GM19372 (cell line): ENCODE data around the gene KDELR1.
A peak's percentile ranks its signal among the peaks of the same experiment; 100 is the strongest.
"Not testable (repeated sequence)": the region's sequence is repeated elsewhere in the genome, so short reads cannot be mapped to it uniquely, and the experiment has no call there.

Source experiments
- ATAC-seq: cut with Tn5 transposase; IDR thresholded peaks from one replicate; pipeline ENCODE4 v1.9.1; 2021; ENCODE audit warnings: mild to moderate bottlenecking, low read depth, moderate library complexity; ENCODE audit not compliant: unreplicated experiment

KDELR1 gene

GRCh38 chr19:48398102-48398374 lies 6.7 kb upstream of the KDELR1 start:
- ATAC-seq, result no peak

DNA sequence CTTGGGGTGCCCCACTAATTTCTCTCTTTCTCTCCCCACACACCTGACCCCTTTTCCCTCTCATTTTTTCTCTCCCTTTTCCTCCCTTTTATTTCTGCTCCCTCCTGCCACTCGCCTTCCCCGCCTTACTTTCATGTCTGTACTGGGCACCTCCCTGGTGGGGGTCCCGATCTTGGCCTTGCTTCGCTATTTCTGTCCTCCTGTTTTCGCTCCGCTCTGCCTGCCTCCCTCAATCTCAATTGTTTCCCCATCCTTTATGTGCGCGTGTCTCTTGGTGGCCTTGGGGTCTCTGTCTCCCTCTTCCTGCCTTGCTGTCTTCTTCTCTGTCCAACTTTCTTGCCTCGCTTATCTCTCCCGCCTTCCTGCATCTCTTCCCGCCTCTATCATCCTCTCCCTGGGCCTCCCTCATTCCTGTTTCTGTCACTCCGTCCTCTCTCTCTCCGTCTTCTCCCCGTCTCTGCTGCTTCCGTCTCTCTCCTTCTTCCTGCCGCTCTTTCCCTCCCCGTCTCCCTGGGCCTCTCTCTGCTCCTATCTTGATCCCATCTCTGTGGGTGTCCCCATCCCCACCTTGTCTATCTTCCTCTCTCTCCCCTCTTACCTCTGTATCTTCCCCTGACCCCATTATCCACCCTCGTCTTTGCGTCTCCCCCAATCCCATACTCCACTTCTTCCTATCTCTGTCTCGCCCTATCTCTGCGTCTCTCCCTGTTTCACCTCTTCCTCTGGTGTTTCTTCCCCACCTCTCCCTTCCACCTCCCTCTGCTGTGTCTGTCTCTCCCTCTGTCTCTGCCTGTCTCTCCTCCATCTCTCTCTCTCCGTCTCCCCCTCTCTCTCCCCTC lies 6.1 kb upstream of the KDELR1 start:
- no peak for ATAC-seq

DNA sequence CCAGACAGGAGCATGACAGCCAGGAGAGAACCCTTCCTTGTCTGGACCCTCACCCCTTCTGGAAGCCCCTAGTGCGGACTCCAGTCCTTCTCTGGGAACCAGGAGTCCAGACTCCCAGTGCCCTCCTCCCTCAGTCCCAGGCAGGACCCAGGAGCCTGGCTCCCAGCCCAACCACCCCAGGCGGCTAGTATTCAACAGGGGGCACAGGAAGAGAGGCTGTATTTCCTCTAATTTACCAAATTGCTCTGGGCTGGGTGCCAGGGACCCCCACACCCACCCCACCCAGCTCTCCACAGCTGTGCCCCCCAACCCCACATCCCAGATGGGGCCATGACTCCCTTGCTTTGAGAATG lies 5.4 kb upstream of the KDELR1 start:
- no peak for ATAC-seq

GRCh38 chr19:48396016-48396823 lies 4.9 kb upstream of the KDELR1 start:
- ATAC-seq, result no peak

- no peak for ATAC-seq
These were observed 4.1 kb upstream of the KDELR1 start for GRCh38 chr19:48395499-48395898.

DNA sequence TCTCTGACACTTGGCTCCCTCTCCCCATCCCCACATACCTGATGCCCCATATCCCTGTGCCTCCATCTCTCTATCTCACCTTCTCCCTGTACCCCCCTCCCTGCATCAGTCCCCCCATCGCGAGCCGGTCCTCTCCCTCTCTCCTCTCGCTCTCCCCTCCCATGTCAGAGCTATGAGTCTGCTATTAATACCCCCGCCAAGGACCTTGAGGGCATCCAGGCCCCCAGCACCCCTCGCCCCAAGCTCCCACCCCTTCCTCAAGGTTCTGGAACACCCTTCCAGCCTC lies 3.8 kb upstream of the KDELR1 start:
- no peak for ATAC-seq

DNA sequence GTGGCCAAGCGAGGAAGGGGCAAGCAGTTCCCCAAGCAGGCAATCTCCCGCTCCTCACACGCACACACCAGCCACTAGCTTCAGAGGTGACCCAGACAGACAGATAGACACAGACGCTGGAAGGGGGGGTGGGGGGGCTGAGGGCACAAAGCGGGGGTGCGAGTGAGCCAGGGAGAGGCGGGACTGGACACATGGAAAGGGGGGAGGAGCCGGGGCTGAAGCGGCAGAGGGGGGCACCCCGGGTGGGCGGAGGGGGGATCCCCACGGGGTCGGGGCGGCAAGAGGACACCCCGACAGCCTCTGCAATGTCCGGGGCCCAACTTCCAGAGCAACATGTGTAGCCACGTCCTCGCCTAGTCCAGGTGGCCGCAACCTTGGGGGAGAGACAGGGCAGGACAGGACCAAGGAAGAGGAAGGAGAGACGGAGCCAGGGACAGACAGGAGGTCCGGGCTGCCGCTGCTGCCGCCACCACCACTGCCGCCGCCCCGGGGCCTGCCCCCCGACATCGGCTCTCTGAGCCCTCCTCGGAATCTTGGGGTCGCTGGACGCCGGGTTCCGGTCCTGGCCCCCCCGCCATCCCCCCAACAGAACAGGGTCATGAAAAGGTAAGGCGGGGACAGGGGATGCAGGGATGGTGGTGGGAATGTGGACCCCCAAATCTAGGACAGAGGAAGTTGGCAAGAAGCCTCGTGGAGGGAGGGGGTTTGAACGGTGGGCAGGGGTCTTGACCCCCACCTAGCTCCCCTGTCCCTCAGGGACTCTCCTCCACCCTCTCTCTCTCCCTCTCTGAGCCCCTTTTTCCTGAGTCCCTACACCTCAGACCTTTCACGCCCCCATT lies 3.2 kb upstream of the KDELR1 start:
- no peak for ATAC-seq

- no peak for ATAC-seq
These were observed 2.4 kb upstream of the KDELR1 start, which contains the start of gene GRIN2D for GRCh38 chr19:48393559-48394330. Gene GRIN2D (plus strand): TSS chr19:48393668. CDS start chr19:48398393, 4,725 bp downstream.

- no peak for ATAC-seq
These were observed 1.7 kb upstream of the KDELR1 start for GRCh38 chr19:48392860-48393558.

DNA sequence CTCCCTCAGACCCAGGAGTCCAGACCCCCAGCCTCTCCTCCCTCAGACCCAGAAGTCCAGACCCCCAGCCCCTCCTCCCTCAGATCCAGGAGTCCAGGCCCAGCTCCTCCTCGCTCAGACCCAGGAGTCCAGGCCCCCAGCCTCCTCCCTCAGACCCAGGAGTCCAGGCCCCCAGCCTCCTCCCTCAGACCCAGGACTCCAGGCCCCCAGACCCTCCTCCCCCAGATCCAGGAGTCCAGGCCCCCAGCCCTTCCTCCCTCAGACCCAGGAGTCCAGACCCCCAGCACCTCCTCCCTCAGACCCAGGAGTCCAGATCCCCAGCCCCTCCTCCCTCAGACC lies 624 bp upstream of the KDELR1 start:
- ATAC-seq, result not testable (repeated sequence)

GRCh38 chr19:48390188-48391099 lies 907 bp downstream of the KDELR1 start:
- peak; percentile 19 for ATAC-seq

GRCh38 chr19:48386981-48387380 lies 4.4 kb downstream of the KDELR1 start:
- no peak for ATAC-seq

DNA sequence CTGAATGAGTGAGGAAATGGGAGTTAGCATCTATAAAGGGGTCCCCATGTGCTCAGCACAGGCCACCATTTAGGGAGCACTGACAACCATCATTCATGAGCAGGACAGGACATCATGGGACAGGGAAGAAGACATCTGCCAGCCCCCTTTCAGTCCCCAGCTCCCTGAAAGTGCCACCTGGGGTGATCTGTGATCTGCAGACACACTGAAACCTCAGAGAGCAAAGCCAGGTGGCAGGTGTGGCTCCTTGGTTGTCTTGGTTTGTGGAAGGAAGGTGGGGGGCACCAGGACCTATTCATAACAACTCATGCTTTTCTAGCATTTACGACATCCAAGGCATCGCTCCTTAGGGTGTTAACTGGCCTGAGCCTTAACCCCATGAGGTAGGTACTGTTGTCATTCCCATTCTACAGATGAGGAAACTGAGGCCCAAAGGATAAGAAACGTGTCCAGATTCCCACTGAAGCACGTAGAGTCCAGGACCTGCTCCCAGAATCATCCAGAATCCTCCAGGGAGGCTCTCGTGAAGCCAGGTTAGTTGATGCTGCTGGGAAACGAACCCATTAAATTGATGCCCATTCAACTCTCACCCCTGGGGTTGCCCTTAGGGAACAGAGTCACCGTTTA lies 5.8 kb downstream of the KDELR1 start:
- ATAC-seq, result no peak

GRCh38 chr19:48382286-48382685 lies 9.1 kb downstream of the KDELR1 start:
- ATAC-seq, result no peak

- ATAC-seq, result no peak
These were observed 10.0 kb downstream of the KDELR1 start for GRCh38 chr19:48381178-48381950.

DNA sequence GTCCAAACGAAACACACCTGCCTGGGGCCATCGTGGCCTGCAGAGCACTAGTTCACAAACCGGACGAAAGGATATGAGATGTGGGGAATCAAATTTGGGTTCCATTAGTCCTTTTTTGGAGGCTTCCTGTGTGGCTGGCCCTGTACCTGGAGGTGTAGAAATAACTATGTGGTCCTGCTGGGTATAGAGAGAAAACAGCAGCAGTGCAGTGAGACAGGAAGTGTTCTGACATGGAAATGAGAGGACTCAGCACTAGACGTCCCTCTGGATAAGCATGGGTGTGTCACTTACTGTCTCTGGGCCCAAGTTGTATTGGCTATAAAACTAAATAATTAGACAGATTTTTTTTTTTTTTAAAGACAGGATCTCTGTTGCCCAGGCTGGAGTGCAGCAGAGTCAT lies 12.3 kb downstream of the KDELR1 start:
- ATAC-seq, result no peak

GRCh38 chr19:48378194-48378570 lies 13.2 kb downstream of the KDELR1 start:
- ATAC-seq, result no peak

- no peak for ATAC-seq
These were observed 17.8 kb downstream of the KDELR1 start for GRCh38 chr19:48373567-48373966.
